IPS-20b (cell line): ENCODE data around the gene MTMR4.
"Not testable (repeated sequence)": the region's sequence is repeated elsewhere in the genome, so short reads cannot be mapped to it uniquely, and the experiment has no call there.

ENCODE experiments used
- H3K27ac ChIP-seq: one replicate; pipeline ENCODE4 v1.5.1; 2013; ENCODE audit warnings: low read length
- H3K27me3 ChIP-seq: 2 replicates; pipeline ENCODE4 v1.6.1; 2013; ENCODE audit warnings: mild to moderate bottlenecking, low read length, inconsistent platforms; ENCODE audit not compliant: insufficient read depth
- H3K36me3 ChIP-seq: 2 replicates; pipeline ENCODE4 v1.6.1; 2013; ENCODE audit warnings: low read depth, mild to moderate bottlenecking, inconsistent platforms, low read length, moderate library complexity; ENCODE audit not compliant: insufficient read depth
- H3K4me1 ChIP-seq: 2 replicates; pipeline ENCODE4 v1.6.1; 2013; ENCODE audit warnings: mild to moderate bottlenecking, control low read depth, inconsistent platforms, low read length, moderate library complexity; ENCODE audit not compliant: insufficient read depth
- H3K4me3 ChIP-seq: 2 replicates; pipeline ENCODE4 v1.5.1; 2013; ENCODE audit warnings: mild to moderate bottlenecking, low read length, inconsistent platforms
- H3K9ac ChIP-seq: 2 replicates; pipeline ENCODE4 v1.6.1; 2013; ENCODE audit warnings: low read depth, mild to moderate bottlenecking, inconsistent platforms, low read length, moderate library complexity
- H3K9me3 ChIP-seq: 2 replicates; pipeline ENCODE4 v1.6.1; 2013; ENCODE audit warnings: mild to moderate bottlenecking, low read depth, low read length, inconsistent platforms; ENCODE audit not compliant: insufficient read depth

Gene MTMR4

DNA sequence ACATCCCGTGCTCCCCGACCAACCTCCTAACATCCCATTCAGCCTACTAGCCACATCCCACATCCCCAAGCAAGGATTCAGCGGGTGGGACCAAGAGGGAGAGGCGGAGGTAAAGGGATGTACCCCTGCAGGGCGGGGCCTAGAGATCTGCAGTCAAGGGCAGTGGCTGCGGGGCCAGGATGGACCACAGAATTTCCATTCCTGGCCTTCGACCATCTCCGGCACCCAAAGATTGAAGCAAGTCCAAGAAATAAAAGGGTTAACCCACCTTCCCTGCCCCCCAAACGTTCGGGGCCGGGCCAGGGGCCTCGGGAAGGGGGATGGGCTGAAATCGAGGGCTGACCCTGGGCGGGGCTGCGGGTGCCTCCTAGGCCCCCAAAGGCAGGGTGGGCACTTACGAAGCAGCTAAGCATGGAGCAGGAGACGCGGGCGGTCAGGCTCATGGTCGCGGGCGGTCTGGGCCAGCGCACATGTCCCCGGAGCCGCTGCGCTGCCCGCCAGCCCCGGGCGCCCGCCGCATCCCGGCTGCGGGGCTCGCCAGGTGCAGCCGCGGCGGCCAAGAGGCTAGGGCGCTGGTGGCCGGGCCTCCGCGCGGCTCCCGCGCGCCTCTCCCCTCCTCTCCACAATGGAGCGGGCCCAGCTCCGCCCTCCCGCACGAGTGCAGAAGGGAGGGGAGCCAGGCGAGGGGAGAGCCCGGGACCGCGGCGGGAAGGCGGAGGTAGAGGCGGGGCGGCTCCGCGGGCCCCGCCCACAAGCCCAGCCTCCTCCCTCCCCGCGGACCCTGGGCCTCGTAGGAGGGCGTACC, at the start of gene MTMR4:
TSS of gene MTMR4 (minus strand) at position 674 of the 805 bp plus-strand sequence. CDS start at position 443, 231 bp downstream.
- peak within 1 kb of the TSS; percentile 84 for H3K4me3 ChIP-seq
- peak within 1 kb of the TSS; percentile 89; the same call in 1 of the 2 replicates for H3K9ac ChIP-seq
- H3K36me3 ChIP-seq = peaks cover 39% of the 10 kb centered on the region
- H3K4me1 ChIP-seq = peaks cover 10% of the 10 kb centered on the region; the same call in 1 of the 2 replicates
- peak within 1 kb of the TSS; percentile 79 for H3K27ac ChIP-seq
- H3K9me3 ChIP-seq = no peaks in the 10 kb centered on the region
- no peaks in the 10 kb centered on the region for H3K27me3 ChIP-seq

DNA sequence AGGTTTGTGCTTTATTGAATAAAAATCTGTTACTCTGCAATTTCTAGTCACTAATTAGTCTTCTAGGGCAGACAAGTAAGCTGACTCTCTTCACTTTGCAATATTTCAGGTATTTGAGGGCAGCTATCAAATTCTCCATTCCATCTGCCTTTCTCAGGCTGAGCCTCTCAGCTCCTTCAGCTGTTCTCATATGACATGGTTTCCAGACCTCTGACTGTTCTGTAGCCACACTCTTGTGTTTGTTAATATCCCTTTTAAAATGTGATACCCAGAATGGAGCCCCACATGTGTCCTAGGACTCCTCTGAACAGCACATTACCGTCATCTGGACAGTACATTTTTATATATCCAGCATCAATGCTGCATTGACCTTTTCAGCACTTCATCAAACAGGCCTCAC, 46.1 kb upstream of the MTMR4 start:
- Histone ChIP-seq H3K4me3 (no peak overlapping the region), H3K4me1 (peaks cover 12% of the 10 kb centered on the region), H3K27me3 (no peaks in the 10 kb centered on the region), H3K9ac (no peak overlapping the region), H3K36me3 (no peaks in the 10 kb centered on the region), H3K27ac (no peak overlapping the region), H3K9me3 (no peaks in the 10 kb centered on the region)

DNA sequence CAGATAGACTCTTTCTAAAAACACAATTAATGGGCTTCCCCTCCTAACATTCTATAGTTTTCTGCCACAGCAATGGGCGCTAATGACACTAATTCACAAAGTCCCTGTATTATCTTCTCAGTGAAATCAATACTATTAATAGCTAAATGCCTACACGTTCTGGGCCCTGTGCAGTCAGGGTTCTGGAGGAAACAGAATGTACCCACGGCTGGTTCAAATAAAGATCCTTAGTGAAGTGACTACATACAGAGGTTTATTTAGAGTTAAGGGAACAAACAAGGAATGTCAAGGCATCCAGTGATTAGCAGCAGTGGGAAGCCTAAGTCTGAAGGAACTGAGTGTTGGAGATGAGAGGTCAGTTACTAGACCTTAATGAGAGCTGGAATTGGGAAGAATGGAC, 43.5 kb upstream of the MTMR4 start:
- H3K27me3 ChIP-seq = no peaks in the 10 kb centered on the region
- no peaks in the 10 kb centered on the region for H3K4me1 ChIP-seq
- no peaks in the 10 kb centered on the region for H3K9me3 ChIP-seq
- no peaks in the 10 kb centered on the region for H3K36me3 ChIP-seq
- H3K4me3 ChIP-seq = no peak overlapping the region
- no peak overlapping the region for H3K9ac ChIP-seq
- H3K27ac ChIP-seq = no peak overlapping the region

DNA sequence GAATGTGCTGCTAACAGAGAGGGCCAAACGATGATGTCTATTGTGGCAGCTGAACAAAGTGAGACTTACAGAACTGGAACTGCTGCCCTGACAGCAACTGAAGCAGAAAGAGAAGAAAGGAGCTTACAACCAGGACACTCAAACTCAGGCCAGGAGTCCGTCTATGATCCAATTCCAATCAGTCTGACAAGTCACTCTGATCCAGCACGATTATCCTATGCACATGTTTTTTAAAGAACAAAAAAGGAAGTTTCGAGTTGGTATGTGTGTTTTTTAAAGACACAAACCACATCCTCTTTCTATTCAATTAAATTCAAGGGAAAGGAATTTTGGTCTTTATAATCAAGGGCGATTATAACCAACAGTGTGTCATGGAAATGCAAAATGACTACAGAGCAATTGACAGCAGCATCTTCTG, 42.4 kb upstream of the MTMR4 start:
- Histone ChIP-seq H3K27ac (no peak overlapping the region), H3K4me3 (no peak overlapping the region), H3K36me3 (no peaks in the 10 kb centered on the region), H3K4me1 (no peaks in the 10 kb centered on the region), H3K27me3 (no peaks in the 10 kb centered on the region), H3K9me3 (no peaks in the 10 kb centered on the region), H3K9ac (no peak overlapping the region)

DNA sequence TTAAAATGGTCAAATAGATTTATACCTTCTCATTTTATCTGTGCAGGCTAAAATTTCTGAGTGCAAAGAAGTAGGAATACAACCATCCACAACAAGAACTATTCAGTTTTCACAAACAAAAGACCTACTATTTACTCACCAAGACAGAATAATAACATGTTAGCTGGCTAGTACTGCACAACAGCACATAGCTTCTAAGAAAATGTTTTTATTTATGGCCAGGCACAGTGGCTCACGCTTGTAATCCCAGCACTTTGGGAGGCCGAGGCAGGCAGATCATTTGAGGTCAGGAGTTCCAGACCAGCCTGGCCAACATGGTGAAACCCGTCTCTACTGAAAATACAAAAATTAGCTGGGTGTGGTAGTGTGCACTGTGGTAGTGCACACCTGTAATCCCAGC, 40.7 kb upstream of the MTMR4 start:
- H3K4me1 ChIP-seq, H3K9me3 ChIP-seq, H3K9ac ChIP-seq, H3K36me3 ChIP-seq, H3K27ac ChIP-seq, H3K27me3 ChIP-seq, H3K4me3 ChIP-seq: not testable (repeated sequence)

DNA sequence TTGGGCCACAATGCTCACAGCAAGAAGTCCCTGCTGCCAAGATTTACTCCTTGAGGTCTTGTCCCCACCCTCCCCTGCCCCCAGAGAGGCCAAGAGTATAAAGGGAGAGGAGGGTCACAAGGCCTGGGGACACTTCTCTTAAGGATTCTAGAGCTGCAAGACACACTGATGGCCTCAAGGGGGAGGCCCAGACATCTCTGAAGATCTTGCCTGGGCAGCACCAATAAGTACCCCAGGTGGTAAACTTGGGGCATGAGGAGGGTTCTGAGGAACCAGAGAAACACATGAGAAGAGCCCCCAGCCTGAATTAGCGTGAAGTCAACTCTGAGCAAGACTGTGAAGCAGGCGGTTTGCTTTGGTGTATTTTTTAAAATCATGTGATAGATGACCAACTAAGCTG, 26.8 kb upstream of the MTMR4 start:
- H3K9me3 ChIP-seq = no peaks in the 10 kb centered on the region
- H3K9ac ChIP-seq = no peak overlapping the region
- no peaks in the 10 kb centered on the region for H3K27me3 ChIP-seq
- no peaks in the 10 kb centered on the region for H3K36me3 ChIP-seq
- H3K27ac ChIP-seq = no peak overlapping the region
- no peaks in the 10 kb centered on the region for H3K4me1 ChIP-seq
- H3K4me3 ChIP-seq = no peak overlapping the region

DNA sequence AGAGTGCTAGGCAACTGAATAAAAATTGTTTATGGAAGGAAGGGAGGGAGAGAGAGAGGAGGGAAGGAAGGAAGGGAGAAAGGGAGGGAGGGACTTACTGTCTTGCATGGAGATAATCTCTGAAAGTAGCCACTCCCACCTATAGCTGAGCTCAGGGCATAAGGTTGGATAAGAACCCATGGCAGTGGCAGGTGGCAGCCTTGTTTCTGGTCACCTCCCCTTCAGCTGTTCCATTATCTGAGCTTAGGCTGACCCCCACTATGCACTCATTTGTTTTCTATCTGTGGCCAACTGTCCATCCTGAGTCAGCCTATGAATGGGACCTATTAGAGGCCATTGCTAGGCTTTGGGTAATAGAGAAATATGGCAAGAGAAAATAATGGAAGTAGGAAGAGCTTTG, 25.3 kb upstream of the MTMR4 start:
- no peak overlapping the region for H3K27ac ChIP-seq
- no peak overlapping the region for H3K9ac ChIP-seq
- H3K4me3 ChIP-seq = no peak overlapping the region
- no peaks in the 10 kb centered on the region for H3K9me3 ChIP-seq
- H3K36me3 ChIP-seq = no peaks in the 10 kb centered on the region
- H3K27me3 ChIP-seq = 0 out of 2 replicates have a peak, but pooled peaks cover 6% of the 10 kb centered on the region
- no peaks in the 10 kb centered on the region for H3K4me1 ChIP-seq

DNA sequence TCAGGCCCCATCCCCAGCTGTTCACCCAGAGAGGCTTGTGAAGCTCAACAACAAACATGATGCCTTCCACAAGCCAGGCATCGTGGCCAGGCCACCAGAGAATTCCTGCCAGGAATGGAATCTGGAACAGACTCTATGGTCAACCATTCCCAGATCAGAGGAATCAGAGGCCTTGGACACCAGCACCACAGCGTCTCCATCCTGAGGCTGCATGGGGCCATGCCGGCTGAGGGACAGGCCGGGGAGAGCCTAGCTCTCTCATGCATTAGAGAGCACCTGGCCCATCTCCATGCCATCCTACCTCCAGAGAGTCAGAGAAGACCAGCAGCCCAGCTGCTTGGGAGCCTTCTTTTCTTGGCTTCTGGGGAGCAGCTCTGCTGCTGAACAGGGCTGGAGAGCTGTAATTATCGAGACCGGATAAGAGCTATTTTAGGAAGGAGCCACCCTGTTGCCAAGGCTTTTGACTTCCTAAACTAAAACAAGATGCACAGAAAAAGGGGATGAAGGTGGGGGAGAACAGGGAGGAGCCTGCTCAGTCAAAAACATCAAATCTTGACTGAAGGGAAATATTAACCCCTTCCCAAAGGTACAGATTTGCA, 24.5 kb upstream of the MTMR4 start:
- no peak overlapping the region for H3K9ac ChIP-seq
- H3K27me3 ChIP-seq = 0 out of 2 replicates have a peak, but pooled peaks cover 8% of the 10 kb centered on the region
- no peak overlapping the region for H3K27ac ChIP-seq
- no peaks in the 10 kb centered on the region for H3K4me1 ChIP-seq
- H3K9me3 ChIP-seq = no peaks in the 10 kb centered on the region
- H3K4me3 ChIP-seq = no peak overlapping the region
- H3K36me3 ChIP-seq = no peaks in the 10 kb centered on the region

DNA sequence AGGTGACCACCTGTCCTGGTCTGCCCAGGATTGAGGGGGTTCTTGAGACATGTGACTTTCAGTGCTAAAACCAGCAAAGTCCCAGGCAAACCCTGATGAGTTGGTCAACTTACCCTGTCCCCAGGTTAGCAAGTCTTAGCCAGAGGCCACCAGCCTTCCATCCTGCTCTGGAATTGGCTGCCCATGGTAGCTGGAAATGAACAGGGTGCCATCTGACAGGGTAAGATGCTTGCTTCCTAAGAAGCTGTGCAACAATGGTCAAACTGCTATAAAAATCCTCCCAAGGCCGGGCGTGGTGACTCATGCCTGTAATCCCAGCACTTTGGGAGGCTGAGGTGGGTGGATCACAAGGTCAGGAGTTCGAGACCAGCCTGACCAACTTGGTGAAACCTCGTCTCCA, 22.8 kb upstream of the MTMR4 start:
- Histone ChIP-seq H3K9ac (no peak overlapping the region), H3K27ac (no peak overlapping the region), H3K4me3 (no peak overlapping the region), H3K4me1 (no peaks in the 10 kb centered on the region), H3K9me3 (no peaks in the 10 kb centered on the region), H3K27me3 (peaks cover 25% of the 10 kb centered on the region), H3K36me3 (no peaks in the 10 kb centered on the region)

DNA sequence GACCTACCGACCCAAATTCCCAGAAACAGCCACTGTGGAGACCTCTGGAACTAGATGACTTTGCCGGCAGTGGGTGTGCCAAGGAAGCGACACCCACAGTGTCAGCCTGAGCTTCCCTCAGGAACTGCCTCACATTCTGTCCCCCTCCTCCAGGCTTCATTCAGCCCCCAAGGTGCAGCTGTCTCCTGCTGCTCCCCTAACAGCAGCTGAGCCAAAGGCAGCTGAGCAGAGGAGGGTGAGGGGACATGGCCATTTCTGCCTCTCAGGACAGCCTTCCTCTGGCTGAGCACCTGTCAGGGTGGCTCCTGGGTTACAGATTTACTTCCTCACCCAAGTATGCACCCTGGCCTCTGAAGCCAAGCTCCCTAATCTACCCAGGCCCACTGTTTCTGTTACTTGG, 22.1 kb upstream of the MTMR4 start:
- H3K27me3 ChIP-seq = peaks cover 26% of the 10 kb centered on the region
- H3K27ac ChIP-seq = no peak overlapping the region

DNA sequence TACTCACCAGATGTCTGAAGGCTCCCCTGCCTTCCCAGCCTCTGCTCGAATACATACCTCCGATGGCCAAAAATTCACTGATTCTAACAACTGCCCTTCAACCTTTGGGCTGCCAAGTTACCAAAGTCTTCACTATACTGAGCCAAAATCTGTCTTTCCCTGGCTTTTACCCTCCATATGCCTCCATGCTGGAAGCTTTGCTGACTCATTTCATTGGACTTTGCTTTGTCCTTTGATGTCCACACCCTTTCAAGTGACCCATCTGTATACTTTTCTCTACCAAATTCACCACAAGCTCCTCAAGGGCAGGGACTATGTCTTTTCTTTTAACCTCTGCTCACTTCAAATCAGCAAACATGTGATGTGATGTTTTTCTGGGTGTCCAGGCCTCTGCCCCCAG, 21.0 kb upstream of the MTMR4 start:
- Histone ChIP-seq H3K4me1 (peaks cover 5% of the 10 kb centered on the region; the same call in 1 of the 2 replicates), H3K27ac (no peak overlapping the region)

More for the DNA sequence above, 22.1 kb upstream of the MTMR4 start:
- Histone ChIP-seq H3K4me1 (no peaks in the 10 kb centered on the region), H3K9me3 (no peaks in the 10 kb centered on the region), H3K36me3 (no peaks in the 10 kb centered on the region), H3K9ac (no peak overlapping the region), H3K4me3 (no peak overlapping the region)

DNA sequence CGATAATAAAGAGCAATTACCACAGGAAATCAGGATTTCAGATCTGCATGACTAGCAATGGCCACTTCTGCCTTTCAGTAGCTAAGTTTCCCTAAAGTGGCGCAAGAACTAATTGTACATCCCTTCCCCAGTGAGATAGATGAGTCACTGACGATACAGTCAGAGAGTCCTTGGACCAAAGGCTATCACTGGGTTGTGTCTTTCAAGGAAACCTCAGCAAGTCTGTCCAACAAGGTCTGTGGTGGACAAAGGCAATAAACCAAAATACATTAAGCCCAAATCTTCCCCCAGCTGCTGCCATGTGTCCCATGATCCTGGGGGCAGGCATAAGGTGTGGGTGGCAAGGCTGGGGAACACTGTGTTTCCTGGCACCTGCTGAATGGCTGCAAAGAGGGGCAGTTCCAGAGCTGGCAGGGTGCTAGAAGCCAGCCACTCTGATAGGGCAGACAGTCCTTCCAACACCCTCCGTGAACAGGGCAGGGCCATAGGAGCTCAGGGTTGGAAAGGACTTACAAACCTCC, 20.5 kb upstream of the MTMR4 start:
- Histone ChIP-seq H3K9me3 (no peaks in the 10 kb centered on the region), H3K4me1 (peaks cover 5% of the 10 kb centered on the region; the same call in 1 of the 2 replicates), H3K27ac (no peak overlapping the region), H3K4me3 (no peak overlapping the region), H3K36me3 (no peaks in the 10 kb centered on the region), H3K9ac (no peak overlapping the region), H3K27me3 (peaks cover 41% of the 10 kb centered on the region)

More for the DNA sequence above, 21.0 kb upstream of the MTMR4 start:
- H3K36me3 ChIP-seq = no peaks in the 10 kb centered on the region
- no peaks in the 10 kb centered on the region for H3K9me3 ChIP-seq
- no peak overlapping the region for H3K4me3 ChIP-seq
- peaks cover 37% of the 10 kb centered on the region for H3K27me3 ChIP-seq
- H3K9ac ChIP-seq = no peak overlapping the region
